Neural progenitor cell (in vitro differentiated cells): ENCODE results near the gene ENOX2. TPM values are rescaled to one million over a fixed set of nuclear protein-coding genes. Genes with fewer than 3 reads are reported as not detected.

Experiments
- DNase-seq: peaks from one replicate; pipeline ENCODE4 v3.0.0-alpha.2; 2016; ENCODE audit warnings: low spot score
- H2AFZ ChIP-seq: fragments of 200-600 bp; sonication (generic); replicated peaks from 2 replicates; pipeline ENCODE4 v1.6.1; 2016; ENCODE audit warnings: antibody characterized with exemption
- H3F3A ChIP-seq: fragments of 200-600 bp; sonication (generic); 2 replicates; pipeline ENCODE4 v1.6.1; 2016; ENCODE audit warnings: antibody characterized with exemption, low read depth
- H3K27ac ChIP-seq: fragments of 200-600 bp; sonication (generic); 2 replicates; pipeline ENCODE4 v1.5.1; 2016; ENCODE audit warnings: mild to moderate bottlenecking
- H3K27me3 ChIP-seq: fragments of 200-600 bp; sonication (generic); 2 replicates; pipeline ENCODE4 v1.6.1; 2016; ENCODE audit warnings: mild to moderate bottlenecking, moderate library complexity
- H3K36me3 ChIP-seq: fragments of 200-600 bp; sonication (generic); 2 replicates; pipeline ENCODE4 v1.5.1; 2016
- H3K4me1 ChIP-seq: fragments of 200-600 bp; sonication (generic); 2 replicates; pipeline ENCODE4 v1.6.1; 2016; ENCODE audit warnings: mixed run types
- H3K4me2 ChIP-seq: fragments of 200-600 bp; sonication (generic); 2 replicates; pipeline ENCODE4 v1.6.1; 2016
- H3K4me3 ChIP-seq: fragments of 200-600 bp; sonication (generic); 2 replicates; pipeline ENCODE4 v1.5.1; 2016
- H3K79me2 ChIP-seq: fragments of 200-600 bp; sonication (generic); 2 replicates; pipeline ENCODE4 v1.6.1; 2016; ENCODE audit warnings: low read depth
- H3K9ac ChIP-seq: fragments of 200-600 bp; sonication (generic); 2 replicates; pipeline ENCODE4 v1.6.1; 2016
- H3K9me3 ChIP-seq: fragments of 200-600 bp; sonication (generic); 2 replicates; pipeline ENCODE4 v1.5.1; 2016; ENCODE audit warnings: low read depth
- H4K20me1 ChIP-seq: fragments of 200-600 bp; sonication (generic); 2 replicates; pipeline ENCODE4 v1.6.1; 2016; ENCODE audit warnings: low read depth
- H3K27ac Mint-ChIP-seq: 3 replicates; pipeline ENCODE4 v1.8.0; 2021; ENCODE audit warnings: mixed read lengths
- H3K27me3 Mint-ChIP-seq: 2 replicates; pipeline ENCODE4 v1.8.0; 2022; ENCODE audit warnings: low read depth, mild to moderate bottlenecking, inconsistent platforms, moderate library complexity, mixed read lengths; ENCODE audit not compliant: insufficient read depth
- H3K36me3 Mint-ChIP-seq: 3 replicates; pipeline ENCODE4 v1.8.0; 2021; ENCODE audit warnings: mixed read lengths
- H3K4me1 Mint-ChIP-seq: 3 replicates; pipeline ENCODE4 v1.8.0; 2021; ENCODE audit warnings: mixed read lengths
- H3K4me3 Mint-ChIP-seq: 3 replicates; pipeline ENCODE4 v1.8.0; 2021; ENCODE audit warnings: mild to moderate bottlenecking, moderate library complexity, mixed read lengths
- H3K9me3 Mint-ChIP-seq: 3 replicates; pipeline ENCODE4 v1.8.0; 2020; ENCODE audit warnings: mixed read lengths
- EZH2 ChIP-seq: fragments of 200-600 bp; sonication (generic); IDR thresholded peaks from 2 replicates; pipeline ENCODE4 v1.6.1; 2017; ENCODE audit warnings: antibody characterized with exemption, mild to moderate bottlenecking, moderate library complexity
- EZH2phosphoT487 ChIP-seq: fragments of 200-600 bp; sonication (generic); IDR thresholded peaks from 2 replicates; pipeline ENCODE4 v1.6.1; 2017; ENCODE audit warnings: antibody characterized with exemption
- total RNA-seq: library from RNA; depleted of rRNA; stranded (reverse); fragments of >200 nt; gene quantifications from 2 replicates; pipeline ENCODE4 v1.2.3, GENCODE V29; 2015; ENCODE audit warnings: low replicate concordance
- TF ChIP-seq, protein P1 (sequence below): fragments of 200-600 bp; sonication (generic); IDR thresholded peaks from 2 replicates; pipeline ENCODE4 v1.5.1; 2017; ENCODE audit warnings: antibody characterized with exemption, mild to moderate bottlenecking

The ENOX2 gene
- total RNA-seq, result 8.5 and 12.5 TPM in 2 replicates

GRCh38 chrX:130902783-130903613 is at the start of gene ENOX2:
ENOX2 (minus strand) TSS chrX:130903209; CDS start chrX:130703216, 199,993 bp downstream.
- peak; percentile 95 for DNase-seq
- Histone ChIP-seq H3K4me3 (peak within 1 kb of the TSS; percentile 54), H3K27ac (no peak within 1 kb of the TSS), H2AFZ (peak within 1 kb of the TSS; percentile 19), H3K9me3 (no peaks in the 10 kb centered on the region), H3K36me3 (no peaks in the 10 kb centered on the region), H3K9ac (peak within 1 kb of the TSS; percentile 72), H3K4me1 (no peaks in the 10 kb centered on the region), H3K79me2 (no peaks in the 10 kb centered on the region), H3K27me3 (no peaks in the 10 kb centered on the region), H4K20me1 (no peaks in the 10 kb centered on the region), H3K4me2 (peak within 1 kb of the TSS; percentile 81), H3F3A (no peaks in the 10 kb centered on the region)
- peak within 1 kb of the TSS; percentile 55 for H3K27ac Mint-ChIP-seq
- no peaks in the 10 kb centered on the region for H3K27me3 Mint-ChIP-seq
- no peak within 1 kb of the TSS for H3K4me3 Mint-ChIP-seq
- H3K4me1 Mint-ChIP-seq, result peaks cover 10% of the 10 kb centered on the region
- no peak for TF ChIP-seq EZH2
- no peak for TF ChIP-seq EZH2phosphoT487
- TF ChIP-seq, protein P1, sequence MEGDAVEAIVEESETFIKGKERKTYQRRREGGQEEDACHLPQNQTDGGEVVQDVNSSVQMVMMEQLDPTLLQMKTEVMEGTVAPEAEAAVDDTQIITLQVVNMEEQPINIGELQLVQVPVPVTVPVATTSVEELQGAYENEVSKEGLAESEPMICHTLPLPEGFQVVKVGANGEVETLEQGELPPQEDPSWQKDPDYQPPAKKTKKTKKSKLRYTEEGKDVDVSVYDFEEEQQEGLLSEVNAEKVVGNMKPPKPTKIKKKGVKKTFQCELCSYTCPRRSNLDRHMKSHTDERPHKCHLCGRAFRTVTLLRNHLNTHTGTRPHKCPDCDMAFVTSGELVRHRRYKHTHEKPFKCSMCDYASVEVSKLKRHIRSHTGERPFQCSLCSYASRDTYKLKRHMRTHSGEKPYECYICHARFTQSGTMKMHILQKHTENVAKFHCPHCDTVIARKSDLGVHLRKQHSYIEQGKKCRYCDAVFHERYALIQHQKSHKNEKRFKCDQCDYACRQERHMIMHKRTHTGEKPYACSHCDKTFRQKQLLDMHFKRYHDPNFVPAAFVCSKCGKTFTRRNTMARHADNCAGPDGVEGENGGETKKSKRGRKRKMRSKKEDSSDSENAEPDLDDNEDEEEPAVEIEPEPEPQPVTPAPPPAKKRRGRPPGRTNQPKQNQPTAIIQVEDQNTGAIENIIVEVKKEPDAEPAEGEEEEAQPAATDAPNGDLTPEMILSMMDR, result no peak
- H3K36me3 Mint-ChIP-seq, result peaks cover 4% of the 10 kb centered on the region
- no peaks in the 10 kb centered on the region for H3K9me3 Mint-ChIP-seq

DNA sequence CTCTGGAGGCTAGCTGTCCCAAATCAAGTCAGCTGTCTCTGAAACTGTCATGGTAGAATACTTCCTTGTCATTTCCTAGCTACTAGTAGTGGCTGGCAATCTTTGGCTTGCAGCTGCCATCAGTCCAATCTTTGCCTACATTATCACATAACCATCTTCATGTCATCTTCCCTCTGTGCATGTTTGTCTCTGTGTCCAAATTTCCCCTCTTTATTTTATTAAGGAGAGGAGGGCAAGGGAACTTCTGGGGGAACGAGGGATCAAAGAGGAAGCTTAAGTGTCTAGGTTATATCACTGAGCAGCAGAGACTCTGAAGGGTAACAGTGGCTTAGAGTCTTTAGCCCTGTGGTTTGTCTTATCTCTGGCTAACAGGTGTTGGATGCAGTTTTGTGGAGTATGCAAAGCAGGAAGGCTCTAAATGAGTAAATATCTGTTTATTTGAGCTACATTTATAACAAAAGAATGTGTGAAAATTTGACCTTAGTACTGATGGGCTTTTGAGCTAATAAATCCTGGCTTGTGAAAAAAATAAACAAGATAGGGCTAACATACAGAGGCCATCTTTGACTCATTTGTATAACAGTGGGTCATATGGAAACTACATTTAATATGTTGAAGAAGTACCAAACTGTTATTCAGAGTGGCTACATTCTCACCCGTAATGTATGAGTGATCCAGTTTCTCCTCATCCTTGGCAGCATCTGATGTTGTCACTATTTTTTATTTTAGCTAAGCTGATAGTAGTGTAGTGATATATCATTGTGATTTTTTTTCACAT is 49.4 kb upstream of the ENOX2 start:
- Mint-ChIP-seq H3K27me3 (peaks cover 5% of the 10 kb centered on the region), H3K36me3 (no peaks in the 10 kb centered on the region), H3K9me3 (peaks cover 4% of the 10 kb centered on the region), H3K27ac (no peak overlapping the region), H3K4me1 (peaks cover 12% of the 10 kb centered on the region), H3K4me3 (no peak overlapping the region)
- TF ChIP-seq EZH2, result no peak
- TF ChIP-seq, protein P1, result no peak
- TF ChIP-seq EZH2phosphoT487, result no peak
- Histone ChIP-seq H3F3A (no peaks in the 10 kb centered on the region), H4K20me1 (no peaks in the 10 kb centered on the region), H3K4me1 (no peaks in the 10 kb centered on the region), H3K79me2 (no peaks in the 10 kb centered on the region), H3K9ac (no peak overlapping the region), H3K9me3 (no peaks in the 10 kb centered on the region), H2AFZ (no peak overlapping the region), H3K27me3 (peaks cover 9% of the 10 kb centered on the region), H3K4me2 (no peak overlapping the region), H3K27ac (no peak overlapping the region), H3K4me3 (no peak overlapping the region), H3K36me3 (no peaks in the 10 kb centered on the region)
- DNase-seq, result no peak

DNA sequence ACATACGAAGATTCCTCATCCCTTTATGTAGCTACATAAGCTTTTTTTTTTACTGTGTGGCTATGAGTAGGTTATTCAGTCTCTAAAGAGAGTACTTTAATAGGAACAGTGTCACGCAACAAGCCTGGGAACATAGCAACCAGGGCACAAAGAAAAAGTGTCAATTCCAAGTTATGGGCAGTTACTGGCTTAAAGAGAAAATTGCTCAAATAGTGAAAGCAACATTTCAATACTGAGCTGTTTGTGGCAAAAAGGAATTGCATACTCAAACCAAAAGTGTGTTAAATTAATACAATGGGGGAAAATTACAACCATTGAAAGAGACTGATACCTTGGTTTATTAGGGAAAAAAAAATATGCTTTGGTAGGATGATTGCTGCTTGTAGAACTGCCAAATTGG is 41.2 kb upstream of the ENOX2 start:
- no peaks in the 10 kb centered on the region for H3K4me1 Mint-ChIP-seq
- H3K4me1 ChIP-seq, result no peaks in the 10 kb centered on the region

More for the DNA sequence above, 41.2 kb upstream of the ENOX2 start:
- DNase-seq, result no peak
- Mint-ChIP-seq H3K36me3 (no peaks in the 10 kb centered on the region), H3K27me3 (peaks cover 6% of the 10 kb centered on the region), H3K9me3 (peaks cover 12% of the 10 kb centered on the region), H3K4me3 (no peak overlapping the region), H3K27ac (no peak overlapping the region)
- Histone ChIP-seq H3K4me2 (no peak overlapping the region), H3F3A (no peaks in the 10 kb centered on the region), H3K36me3 (no peaks in the 10 kb centered on the region), H4K20me1 (no peaks in the 10 kb centered on the region), H3K4me3 (no peak overlapping the region), H3K27ac (no peak overlapping the region), H3K79me2 (no peaks in the 10 kb centered on the region), H2AFZ (no peak overlapping the region), H3K9ac (no peak overlapping the region), H3K9me3 (no peaks in the 10 kb centered on the region), H3K27me3 (peaks cover 5% of the 10 kb centered on the region)
- no peak for TF ChIP-seq EZH2phosphoT487
- no peak for TF ChIP-seq EZH2
- TF ChIP-seq, protein P1, result no peak
